GM19397 (cell line): ENCODE data around the gene MSMO1.

Experiments
- ATAC-seq: cut with Tn5 transposase; IDR thresholded peaks from one replicate; pipeline ENCODE4 v1.9.1; 2021; ENCODE audit warnings: mild to moderate bottlenecking, moderate library complexity; ENCODE audit not compliant: unreplicated experiment

Gene MSMO1

GRCh38 chr4:165386328-165386727 lies 58.9 kb downstream of the MSMO1 start:
- no peak for ATAC-seq

- ATAC-seq, result no peak
Measured at GRCh38 chr4:165388756-165389155, 61.3 kb downstream of the MSMO1 start.
